HUES6 (cell line): ENCODE measurements around the gene KATNB1.
"Not testable (repeated sequence)": the region's sequence is repeated elsewhere in the genome, so short reads cannot be mapped to it uniquely, and the experiment has no call there.

Experiments used
- H3K27ac ChIP-seq: 2 replicates; pipeline ENCODE4 v1.7.0; 2013; ENCODE audit warnings: low read depth, mild to moderate bottlenecking, low read length, inconsistent platforms
- H3K27me3 ChIP-seq: 2 replicates; pipeline ENCODE4 v1.6.1; 2013; ENCODE audit warnings: low read length; ENCODE audit not compliant: control insufficient read depth, insufficient read depth
- H3K36me3 ChIP-seq: 2 replicates; pipeline ENCODE4 v1.6.1; 2013; ENCODE audit warnings: low read length; ENCODE audit not compliant: control insufficient read depth, insufficient read depth
- H3K4me1 ChIP-seq: 2 replicates; pipeline ENCODE4 v1.6.1; 2013; ENCODE audit warnings: low read length; ENCODE audit not compliant: control insufficient read depth, insufficient read depth
- H3K4me3 ChIP-seq: 2 replicates; pipeline ENCODE4 v1.5.1; 2013; ENCODE audit warnings: low read depth, low read length
- H3K9ac ChIP-seq: one replicate; pipeline ENCODE4 v1.6.1; 2013; ENCODE audit warnings: mild to moderate bottlenecking, low read length
- H3K9me3 ChIP-seq: 2 replicates; pipeline ENCODE4 v1.6.1; 2013; ENCODE audit warnings: low read depth, low read length; ENCODE audit not compliant: control insufficient read depth, insufficient read depth

Gene KATNB1

GRCh38 chr16:57787519-57787905 lies 51.9 kb downstream of the KATNB1 start:
- Histone ChIP-seq H3K27ac (no peak overlapping the region), H3K36me3 (peaks cover 21% of the 10 kb centered on the region; the same call in 1 of the 2 replicates), H3K27me3 (no peaks in the 10 kb centered on the region), H3K4me3 (no peak overlapping the region), H3K9me3 (no peaks in the 10 kb centered on the region), H3K9ac (peak overlapping the region; percentile 19), H3K4me1 (peaks cover 6% of the 10 kb centered on the region; the same call in 1 of the 2 replicates)

GRCh38 chr16:57788252-57788841 lies 52.8 kb downstream of the KATNB1 start:
- H3K27me3 ChIP-seq: no peaks in the 10 kb centered on the region
- peaks cover 6% of the 10 kb centered on the region; the same call in 1 of the 2 replicates for H3K4me1 ChIP-seq
- no peak overlapping the region for H3K27ac ChIP-seq
- no peak overlapping the region for H3K4me3 ChIP-seq
- H3K9me3 ChIP-seq: no peaks in the 10 kb centered on the region
- H3K9ac ChIP-seq: peak overlapping the region; percentile 17
- peaks cover 21% of the 10 kb centered on the region; the same call in 1 of the 2 replicates for H3K36me3 ChIP-seq

- H3K4me1 ChIP-seq: peaks cover 6% of the 10 kb centered on the region; the same call in 1 of the 2 replicates
- no peak overlapping the region for H3K27ac ChIP-seq
- H3K27me3 ChIP-seq: no peaks in the 10 kb centered on the region
- H3K9me3 ChIP-seq: no peaks in the 10 kb centered on the region
- H3K36me3 ChIP-seq: peaks cover 23% of the 10 kb centered on the region; the same call in 1 of the 2 replicates
- no peak overlapping the region for H3K4me3 ChIP-seq
- peak overlapping the region; percentile 17 for H3K9ac ChIP-seq
Measured at GRCh38 chr16:57788951-57789350, 53.4 kb downstream of the KATNB1 start.

- H3K27me3 ChIP-seq: no peaks in the 10 kb centered on the region
- peaks cover 16% of the 10 kb centered on the region; the same call in 1 of the 2 replicates for H3K36me3 ChIP-seq
- H3K27ac ChIP-seq: no peak overlapping the region
- peaks cover 9% of the 10 kb centered on the region; the same call in 1 of the 2 replicates for H3K4me1 ChIP-seq
- no peaks in the 10 kb centered on the region for H3K9me3 ChIP-seq
- no peak overlapping the region for H3K4me3 ChIP-seq
- no peak overlapping the region for H3K9ac ChIP-seq
Measured at GRCh38 chr16:57791195-57791892, 55.8 kb downstream of the KATNB1 start.

GRCh38 chr16:57791893-57792461 lies 56.4 kb downstream of the KATNB1 start:
- H3K27me3 ChIP-seq: no peaks in the 10 kb centered on the region
- H3K27ac ChIP-seq: no peak overlapping the region
- no peaks in the 10 kb centered on the region for H3K9me3 ChIP-seq
- H3K36me3 ChIP-seq: peaks cover 16% of the 10 kb centered on the region; the same call in 1 of the 2 replicates
- H3K4me3 ChIP-seq: no peak overlapping the region
- H3K4me1 ChIP-seq: peaks cover 9% of the 10 kb centered on the region; the same call in 1 of the 2 replicates
- no peak overlapping the region for H3K9ac ChIP-seq

- no peak overlapping the region for H3K9ac ChIP-seq
- peaks cover 10% of the 10 kb centered on the region; the same call in 1 of the 2 replicates for H3K36me3 ChIP-seq
- no peak overlapping the region for H3K27ac ChIP-seq
Measured at GRCh38 chr16:57794849-57795430, 59.4 kb downstream of the KATNB1 start.

GRCh38 chr16:57795431-57795878 lies 59.9 kb downstream of the KATNB1 start:
- Histone ChIP-seq H3K27me3 (no peaks in the 10 kb centered on the region), H3K9me3 (no peaks in the 10 kb centered on the region), H3K4me3 (no peak overlapping the region), H3K27ac (no peak overlapping the region), H3K4me1 (peaks cover 39% of the 10 kb centered on the region), H3K9ac (no peak overlapping the region), H3K36me3 (peaks cover 10% of the 10 kb centered on the region; the same call in 1 of the 2 replicates)

More at GRCh38 chr16:57794849-57795430, 59.4 kb downstream of the KATNB1 start:
- Histone ChIP-seq H3K4me3 (no peak overlapping the region), H3K9me3 (no peaks in the 10 kb centered on the region), H3K4me1 (peaks cover 34% of the 10 kb centered on the region), H3K27me3 (no peaks in the 10 kb centered on the region)

- not testable (repeated sequence) for H3K9ac ChIP-seq, H3K9me3 ChIP-seq, H3K4me3 ChIP-seq, H3K27ac ChIP-seq, H3K27me3 ChIP-seq
- Histone ChIP-seq H3K4me1 (peaks cover 43% of the 10 kb centered on the region), H3K36me3 (peaks cover 10% of the 10 kb centered on the region; the same call in 1 of the 2 replicates)
Measured at GRCh38 chr16:57796014-57796413, 60.4 kb downstream of the KATNB1 start.

- no peak overlapping the region for H3K9ac ChIP-seq
- peaks cover 3% of the 10 kb centered on the region; the same call in 1 of the 2 replicates for H3K27me3 ChIP-seq
- H3K27ac ChIP-seq: no peak overlapping the region
- no peaks in the 10 kb centered on the region for H3K9me3 ChIP-seq
- peaks cover 2% of the 10 kb centered on the region; the same call in 1 of the 2 replicates for H3K36me3 ChIP-seq
- H3K4me3 ChIP-seq: no peak overlapping the region
- peaks cover 44% of the 10 kb centered on the region for H3K4me1 ChIP-seq
Measured at GRCh38 chr16:57797216-57797525, 61.6 kb downstream of the KATNB1 start.

- Histone ChIP-seq H3K4me3 (peak overlapping the region; percentile 33), H3K27ac (no peak overlapping the region)
Measured at GRCh38 chr16:57797526-57798266, 62.1 kb downstream of the KATNB1 start.

More at GRCh38 chr16:57797526-57798266, 62.1 kb downstream of the KATNB1 start:
- peaks cover 2% of the 10 kb centered on the region; the same call in 1 of the 2 replicates for H3K36me3 ChIP-seq
- H3K9me3 ChIP-seq: no peaks in the 10 kb centered on the region
- H3K4me1 ChIP-seq: peaks cover 47% of the 10 kb centered on the region
- no peak overlapping the region for H3K9ac ChIP-seq
- H3K27me3 ChIP-seq: peaks cover 3% of the 10 kb centered on the region; the same call in 1 of the 2 replicates
